Activated T-helper 17 cell treated with anti-CD3 and anti-CD28 coated beads, Interleukin-2, amount 50 U/mL, for 72 hours (primary cell): ENCODE results near the gene RNU1-3. TPM values are rescaled to one million over a fixed set of nuclear protein-coding genes. Genes with fewer than 3 reads are reported as not detected.
"Not testable (repeated sequence)": the region's sequence is repeated elsewhere in the genome, so short reads cannot be mapped to it uniquely, and the experiment has no call there.

Source experiments
- ATAC-seq: fragments of 150-1000 bp; cut with Tn5 transposase; replicated peaks from 2 replicates; pipeline ENCODE4 v1.10.0; 2021; ENCODE audit warnings: mild to moderate bottlenecking, moderate library complexity
- H3K27ac Mint-ChIP-seq: one replicate; pipeline ENCODE4 v1.8.0; 2022; ENCODE audit warnings: mixed read lengths
- H3K27me3 Mint-ChIP-seq: one replicate; pipeline ENCODE4 v1.8.0; 2022; ENCODE audit warnings: mixed read lengths
- H3K36me3 Mint-ChIP-seq: one replicate; pipeline ENCODE4 v1.8.0; 2022; ENCODE audit warnings: low read depth, mild to moderate bottlenecking, mixed read lengths
- H3K4me1 Mint-ChIP-seq: one replicate; pipeline ENCODE4 v1.8.0; 2022; ENCODE audit warnings: mixed read lengths
- H3K4me3 Mint-ChIP-seq: one replicate; pipeline ENCODE4 v1.8.0; 2022; ENCODE audit warnings: mild to moderate bottlenecking, mixed read lengths
- H3K9me3 Mint-ChIP-seq: one replicate; pipeline ENCODE4 v1.8.0; 2022; ENCODE audit warnings: mixed read lengths
- total RNA-seq, 2 donors: library from RNA; stranded (reverse); gene quantifications; one replicate each; pipeline ENCODE4 v1.2.3, GENCODE V29; 2022

RNU1-3 gene
- total RNA-seq, 2 donors from 2014 or later: 1,202 to 2,371 TPM

DNA sequence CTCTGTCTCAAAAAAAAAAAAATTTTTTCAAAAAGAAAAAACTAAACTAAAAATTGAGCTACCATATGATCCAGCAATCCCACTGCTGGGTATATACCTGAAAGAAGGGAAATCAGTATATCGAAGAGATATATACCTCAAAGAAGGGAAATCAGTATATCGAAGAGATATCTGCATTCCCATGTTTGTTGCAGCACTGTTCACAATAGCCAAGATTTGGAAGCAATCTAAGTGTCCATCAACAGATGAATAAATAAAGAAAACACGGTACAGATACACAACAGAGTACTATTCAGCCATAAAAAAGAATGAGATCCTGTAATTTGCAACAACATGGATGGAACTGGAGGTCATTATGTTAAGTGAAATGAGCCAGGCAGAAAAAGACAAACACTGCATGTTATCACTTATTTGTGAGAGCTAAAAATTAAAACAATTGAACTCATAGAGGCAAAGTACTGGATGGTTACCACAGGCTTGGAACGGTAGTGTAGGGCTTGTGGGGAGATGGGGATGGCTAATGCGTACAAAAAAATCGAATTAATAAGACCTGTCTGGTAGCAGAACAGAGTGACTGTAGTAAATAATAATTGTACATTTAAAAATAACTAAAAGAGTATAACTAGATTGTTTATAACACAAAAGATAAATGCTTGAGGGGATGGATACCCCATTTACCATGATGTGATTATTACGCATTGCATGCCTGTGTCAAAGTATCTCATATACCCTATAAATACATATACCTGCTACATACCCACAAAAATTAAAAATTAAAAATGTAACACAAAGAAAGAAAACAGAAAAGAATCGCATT is 25.4 kb downstream of the RNU1-3 start:
- not testable (repeated sequence) for H3K4me3 Mint-ChIP-seq, H3K27ac Mint-ChIP-seq, H3K27me3 Mint-ChIP-seq, H3K9me3 Mint-ChIP-seq, H3K36me3 Mint-ChIP-seq, ATAC-seq, H3K4me1 Mint-ChIP-seq

DNA sequence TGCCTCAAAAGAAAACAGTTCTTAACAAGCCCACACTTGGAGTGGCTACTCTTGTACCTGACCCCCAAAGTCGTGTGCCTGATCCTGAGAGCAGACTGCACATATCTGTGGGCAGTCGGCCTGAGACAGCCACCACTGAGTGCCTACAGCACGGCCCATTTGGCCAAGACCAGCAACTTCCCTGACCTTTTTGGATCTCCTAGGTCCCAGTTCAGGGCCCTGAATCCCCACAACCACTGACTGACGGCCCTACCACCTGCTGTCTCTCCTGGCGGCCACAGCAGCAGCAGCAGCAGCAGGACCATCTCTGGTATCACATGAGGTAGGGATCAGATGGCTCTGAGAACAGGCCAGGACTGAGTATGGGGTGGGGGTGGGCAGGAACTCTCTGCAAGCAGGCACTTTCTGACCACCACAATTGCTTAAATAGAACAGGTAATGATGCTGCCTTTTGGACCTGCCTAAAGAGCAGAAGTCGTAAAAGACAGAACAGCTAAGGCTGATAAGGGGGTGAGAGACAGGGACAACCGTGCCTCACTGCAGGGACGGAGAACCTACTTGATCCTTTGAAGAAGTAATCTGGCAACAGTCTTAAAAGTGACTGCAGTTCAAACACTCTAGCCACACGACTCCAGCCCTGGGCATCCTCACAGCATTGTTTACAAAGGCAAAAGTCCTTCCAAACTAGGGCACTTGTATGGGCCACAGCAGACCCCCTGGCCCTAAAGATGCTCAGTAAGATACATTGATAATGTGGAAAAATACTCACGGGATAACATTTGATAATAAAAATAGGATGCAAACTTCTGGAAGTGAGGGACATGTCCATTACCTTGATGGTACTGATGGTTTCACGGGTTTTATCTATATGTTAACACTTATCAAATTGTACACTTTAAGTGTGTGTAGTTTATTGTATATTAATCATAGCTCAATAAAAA is 27.4 kb downstream of the RNU1-3 start:
- not testable (repeated sequence) for H3K27ac Mint-ChIP-seq, ATAC-seq, H3K36me3 Mint-ChIP-seq, H3K4me3 Mint-ChIP-seq, H3K4me1 Mint-ChIP-seq, H3K9me3 Mint-ChIP-seq, H3K27me3 Mint-ChIP-seq

- H3K27ac Mint-ChIP-seq, H3K4me1 Mint-ChIP-seq, H3K27me3 Mint-ChIP-seq, H3K4me3 Mint-ChIP-seq, ATAC-seq, H3K9me3 Mint-ChIP-seq, H3K36me3 Mint-ChIP-seq: not testable (repeated sequence)
Observed at GRCh38 chr1:16637941-16638778, 28.6 kb downstream of the RNU1-3 start.

- H3K4me3 Mint-ChIP-seq, H3K27me3 Mint-ChIP-seq, H3K36me3 Mint-ChIP-seq, H3K27ac Mint-ChIP-seq, ATAC-seq, H3K9me3 Mint-ChIP-seq, H3K4me1 Mint-ChIP-seq: not testable (repeated sequence)
Observed at GRCh38 chr1:16636551-16637195, 30.1 kb downstream of the RNU1-3 start.

DNA sequence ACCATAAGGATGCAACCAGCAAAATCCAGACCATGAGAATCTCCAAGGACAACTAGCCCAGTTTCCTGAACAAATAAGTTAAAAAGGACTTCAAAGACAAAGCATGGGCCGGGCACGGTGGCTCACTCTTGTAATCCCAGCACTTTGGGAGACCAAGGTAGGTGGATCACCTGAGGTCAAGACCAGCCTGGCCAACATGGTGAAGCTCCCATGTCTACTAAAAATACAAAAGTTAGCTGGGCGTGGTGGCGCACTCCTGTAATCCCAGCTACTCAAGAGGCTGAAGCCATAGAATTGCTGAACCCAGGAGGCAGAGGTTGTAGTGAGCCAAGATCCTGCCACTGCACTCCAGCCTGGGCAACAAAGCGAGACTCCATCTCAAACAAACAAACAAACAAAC is 30.8 kb downstream of the RNU1-3 start:
- ATAC-seq, H3K9me3 Mint-ChIP-seq, H3K27me3 Mint-ChIP-seq, H3K4me1 Mint-ChIP-seq, H3K4me3 Mint-ChIP-seq, H3K27ac Mint-ChIP-seq: not testable (repeated sequence)
- H3K36me3 Mint-ChIP-seq: peaks cover 11% of the 10 kb centered on the region

- not testable (repeated sequence) for ATAC-seq, H3K27me3 Mint-ChIP-seq, H3K9me3 Mint-ChIP-seq, H3K4me3 Mint-ChIP-seq, H3K4me1 Mint-ChIP-seq
- Mint-ChIP-seq H3K36me3 (peaks cover 34% of the 10 kb centered on the region), H3K27ac (peak overlapping the region; percentile 35)
Observed at GRCh38 chr1:16633540-16634282, 33.0 kb downstream of the RNU1-3 start.

DNA sequence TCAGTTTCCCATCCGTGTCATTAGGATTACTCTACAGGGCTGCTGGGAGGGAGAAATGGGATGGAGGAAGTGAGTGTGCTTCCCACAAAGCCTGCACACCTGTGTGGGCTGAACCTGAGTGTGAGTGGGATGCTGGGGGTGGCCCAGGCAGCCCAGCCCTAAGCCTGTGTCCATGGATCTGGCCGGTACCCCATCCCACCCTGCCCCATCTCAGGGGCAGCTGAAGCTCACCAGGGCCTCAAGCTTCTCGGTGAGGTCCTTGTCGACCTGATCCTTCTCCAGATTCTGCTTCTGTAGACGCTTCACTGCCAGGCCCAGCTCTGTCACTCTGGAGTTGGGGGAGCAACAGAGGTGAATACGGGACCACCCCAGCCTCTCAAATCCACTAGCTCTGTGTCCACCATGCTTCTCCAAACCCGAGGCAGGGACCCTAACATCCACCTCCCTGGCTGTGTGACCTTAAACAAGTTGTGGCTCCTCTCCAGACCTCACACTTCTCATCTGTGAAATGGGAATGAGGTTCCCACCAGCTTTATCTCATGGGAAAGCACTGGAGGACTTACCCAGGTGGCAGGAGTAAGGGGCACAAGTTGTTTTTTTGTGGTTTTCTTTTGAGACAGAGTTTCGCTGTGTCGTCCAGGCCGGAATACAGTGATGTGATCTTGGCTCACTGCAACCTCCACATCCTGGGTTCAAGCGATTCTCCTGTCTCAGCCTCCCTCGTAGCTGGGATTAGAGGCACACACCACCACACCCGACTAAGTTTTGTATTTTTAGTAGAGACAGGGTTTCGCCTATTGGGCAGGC is 34.5 kb downstream of the RNU1-3 start:
- H3K36me3 Mint-ChIP-seq: peaks cover 49% of the 10 kb centered on the region

GRCh38 chr1:16631248-16632043 is 35.3 kb downstream of the RNU1-3 start:
- Mint-ChIP-seq H3K9me3 (no peaks in the 10 kb centered on the region), H3K27ac (no peak overlapping the region), H3K4me1 (no peaks in the 10 kb centered on the region), H3K36me3 (peaks cover 49% of the 10 kb centered on the region), H3K4me3 (no peak overlapping the region), H3K27me3 (no peaks in the 10 kb centered on the region)
- ATAC-seq: no peak

More for the DNA sequence above, 34.5 kb downstream of the RNU1-3 start:
- ATAC-seq, H3K4me3 Mint-ChIP-seq, H3K27me3 Mint-ChIP-seq, H3K4me1 Mint-ChIP-seq, H3K27ac Mint-ChIP-seq, H3K9me3 Mint-ChIP-seq: not testable (repeated sequence)

- no peak for ATAC-seq
- H3K27ac Mint-ChIP-seq: no peak overlapping the region
- H3K4me1 Mint-ChIP-seq: no peaks in the 10 kb centered on the region
- H3K9me3 Mint-ChIP-seq: no peaks in the 10 kb centered on the region
- peaks cover 49% of the 10 kb centered on the region for H3K36me3 Mint-ChIP-seq
- H3K27me3 Mint-ChIP-seq: no peaks in the 10 kb centered on the region
- no peak overlapping the region for H3K4me3 Mint-ChIP-seq
Observed at GRCh38 chr1:16630661-16631247, 36.0 kb downstream of the RNU1-3 start.

DNA sequence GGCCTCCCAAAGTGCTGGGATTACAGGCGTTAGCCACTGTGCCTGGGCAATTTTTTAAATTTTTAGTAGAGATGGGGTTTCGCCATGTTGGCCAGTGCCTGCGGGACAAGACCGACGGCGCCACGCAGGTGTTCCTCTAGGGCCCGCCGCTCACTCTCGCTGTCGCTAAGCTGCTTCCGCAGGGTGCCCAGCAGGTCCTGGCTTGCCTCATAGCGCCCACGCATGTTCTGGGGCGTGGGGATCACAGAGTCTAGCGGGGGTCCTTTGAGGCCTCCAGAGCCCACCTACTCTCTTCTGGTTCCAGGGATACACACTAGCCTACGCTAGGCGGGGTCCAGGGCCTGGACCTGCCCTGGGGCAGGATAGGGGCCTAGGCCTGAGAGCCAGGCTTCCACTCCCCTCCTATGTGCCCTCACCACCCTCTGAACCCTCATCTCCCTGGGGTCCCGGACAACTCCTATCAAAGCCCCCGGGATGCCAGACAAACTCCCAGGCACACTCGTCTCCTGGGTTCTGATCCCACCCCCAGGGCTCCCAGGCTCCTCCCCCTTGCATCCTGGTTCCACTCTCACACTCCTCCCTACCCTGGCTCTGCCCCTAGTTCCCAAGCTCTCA is 36.7 kb downstream of the RNU1-3 start:
- ATAC-seq, H3K4me1 Mint-ChIP-seq, H3K4me3 Mint-ChIP-seq, H3K9me3 Mint-ChIP-seq, H3K27me3 Mint-ChIP-seq, H3K27ac Mint-ChIP-seq: not testable (repeated sequence)
- peaks cover 49% of the 10 kb centered on the region for H3K36me3 Mint-ChIP-seq

- H3K27me3 Mint-ChIP-seq: no peaks in the 10 kb centered on the region
- no peak for ATAC-seq
- no peak overlapping the region for H3K4me3 Mint-ChIP-seq
- peaks cover 49% of the 10 kb centered on the region for H3K36me3 Mint-ChIP-seq
- no peaks in the 10 kb centered on the region for H3K4me1 Mint-ChIP-seq
- no peaks in the 10 kb centered on the region for H3K9me3 Mint-ChIP-seq
- no peak overlapping the region for H3K27ac Mint-ChIP-seq
Observed at GRCh38 chr1:16628361-16629111, 38.2 kb downstream of the RNU1-3 start.
